Adrenal gland (tissue), 12 donors: Measurements from ENCODE around the gene MAD1L1. TPM values are rescaled to one million over a fixed set of nuclear protein-coding genes. Genes with fewer than 3 reads are reported as not detected.

Experiments
- DNase-seq, 7 donors: peaks; one replicate each; pipeline ENCODE4 v3.0.0-alpha.2; 2019 to 2020
- H3K27ac ChIP-seq, 5 donors: fragments of 200-600 bp; sonication (generic) in 4 of 5; 1 replicate in 3 of 5; 2 replicates in 2 of 5; pipeline versions ENCODE4 v1.5.1 to v1.8.0; 2016 to 2020; ENCODE audit warnings: mild to moderate bottlenecking in 1 of 5
- H3K27me3 ChIP-seq: fragments of 200-600 bp; 2 replicates; pipeline ENCODE4 v1.8.0; 2021
- H3K36me3 ChIP-seq, 2 donors: fragments of 200-600 bp; replicated peaks in 1 of 2; 1 replicate in 1 of 2; 2 replicates in 1 of 2; pipeline versions ENCODE4 v1.5.1 to v1.8.0; 2018 to 2022
- H3K4me1 ChIP-seq, 2 donors: fragments of 200-600 bp; replicated peaks in 1 of 2; 1 replicate in 1 of 2; 2 replicates in 1 of 2; pipeline versions ENCODE4 v1.5.1 to v1.8.0; 2018 to 2021
- H3K4me3 ChIP-seq, 4 donors: fragments of 200-600 bp; sonication (generic) in 3 of 4; one replicate each; pipeline ENCODE4 v1.5.1; 2016 to 2018
- H3K9me3 ChIP-seq, 3 donors: fragments of 200-600 bp; sonication (generic) in 1 of 3; replicated peaks in 1 of 3; 1 replicate in 2 of 3; 2 replicates in 1 of 3; pipeline versions ENCODE4 v1.5.1 to v1.8.0; 2016 to 2021
- POLR2A ChIP-seq, 2 donors: fragments of 450-650 bp; IDR thresholded peaks; one replicate each; pipeline ENCODE4 v1.6.1; 2017; ENCODE audit warnings: antibody characterized with exemption in 2 of 2, mild to moderate bottlenecking in 2 of 2, moderate library complexity in 1 of 2
- WGBS, 4 donors: extraction: QIAGEN DNeasy Blood & Tissue Kit in 2 of 4; methylation state at CpG; one replicate each; pipeline versions ENCODE4 v1.1.5 to v1.1.7; 2013 to 2017; 5-methylcytosine and 5-hydroxymethylcytosine counted together
- intact Hi-C, 2 donors: fragments of 100-400 bp; cut with DNase I; formaldehyde crosslinking; loops; one replicate each; pipeline versions ENCODE4 v1.14.1 to v1.15.0; 2022 to 2023
- polyA plus RNA-seq, 3 donors: library from polyadenylated mRNA; stranded (reverse); fragments of 200-250 nt in 2 of 3; fragments of 350-450 nt in 1 of 3; fragmentation: Illumina TruSeq in 1 of 3; extraction: RNeasy Lipid Tissue Mini Kit (QIAGEN cat#74804) in 1 of 3; gene quantifications; one replicate each; pipeline ENCODE4 v1.2.3, GENCODE V29; 2013 to 2014
- total RNA-seq, 9 donors: library from RNA; depleted of rRNA in 4 of 9; stranded (reverse); fragments of >200 nt in 4 of 9; fragments of 120-200 nt in 1 of 9; fragmentation: NEBNext Ultra II Directional in 1 of 9; extraction: Animal tissue kit (Norgen Biotek cat#: 25700) in 1 of 9; gene quantifications; one replicate each; pipeline versions ENCODE4 v1.1.0 to v1.2.4, GENCODE V29; 2013 to 2023
- TF ChIP-seq, protein P1 (sequence below), 6 experiments: fragments of 450-650 bp in 4 of 6; fragments of 200-600 bp in 2 of 6; sonication (generic) in 1 of 6; IDR thresholded peaks; 1 replicate in 5 of 6; 2 replicates in 1 of 6; pipeline versions ENCODE4 v1.5.1 to v1.8.0; 2016 to 2021; ENCODE audit warnings: antibody characterized with exemption in 6 of 6, mild to moderate bottlenecking in 2 of 6, moderate library complexity in 1 of 6
- donor health status: healthy with polysubstance abuse.
- donor health status: Bipolar disorder and iron deficiency.
- donor health status: DM: yes; HTN: yes; CAD: no.
- donor health status: DM: no; HTN: no; CAD: no.
- donor health status: DM: no; HTN: no; CAD: no.
- donor health status: DM: yes; HTN: yes; CAD: no.

Gene MAD1L1
- total and polyA plus RNA-seq, 12 donors: 6.7 to 87.7 (median 28.9) TPM

DNA sequence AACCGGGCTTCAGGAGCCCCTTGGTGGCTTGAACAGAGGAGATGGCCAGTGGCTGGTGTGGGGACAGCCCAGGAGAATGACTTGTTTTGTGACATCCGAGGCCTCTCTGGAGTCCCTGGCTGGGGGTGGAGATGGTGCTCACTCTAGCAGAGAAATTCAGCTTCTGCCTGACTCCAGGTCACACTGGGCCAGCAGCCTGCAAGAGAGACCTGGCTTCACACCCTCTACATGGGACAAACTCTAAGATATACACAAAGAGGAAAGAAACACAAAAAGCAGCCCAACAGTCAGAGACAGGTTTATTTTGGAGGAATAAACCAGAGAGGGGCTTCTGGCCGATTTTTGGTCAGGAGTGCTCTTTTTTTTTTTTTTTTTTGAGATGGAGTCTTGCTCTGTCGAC, 429.8 kb downstream of the MAD1L1 start:
- no peak overlapping the region for H3K27ac ChIP-seq
- no peaks in the 10 kb centered on the region for H3K27me3 ChIP-seq
- intact Hi-C loops: no loop called here
- H3K4me3 ChIP-seq: no peak overlapping the region
- WGBS, 4 donors: 53 to 77% (median 69%) methylated on average over 4 of the region's 4 CpGs
- peak in 1 of 7 donors; percentile 15 for DNase-seq
- no peaks in the 10 kb centered on the region for H3K4me1 ChIP-seq
- no peaks in the 10 kb centered on the region for H3K36me3 ChIP-seq
- no peaks in the 10 kb centered on the region for H3K9me3 ChIP-seq
- no peak for TF ChIP-seq POLR2A (IDR thresholded peaks at IDR 0.05)
- TF ChIP-seq, protein P1, sequence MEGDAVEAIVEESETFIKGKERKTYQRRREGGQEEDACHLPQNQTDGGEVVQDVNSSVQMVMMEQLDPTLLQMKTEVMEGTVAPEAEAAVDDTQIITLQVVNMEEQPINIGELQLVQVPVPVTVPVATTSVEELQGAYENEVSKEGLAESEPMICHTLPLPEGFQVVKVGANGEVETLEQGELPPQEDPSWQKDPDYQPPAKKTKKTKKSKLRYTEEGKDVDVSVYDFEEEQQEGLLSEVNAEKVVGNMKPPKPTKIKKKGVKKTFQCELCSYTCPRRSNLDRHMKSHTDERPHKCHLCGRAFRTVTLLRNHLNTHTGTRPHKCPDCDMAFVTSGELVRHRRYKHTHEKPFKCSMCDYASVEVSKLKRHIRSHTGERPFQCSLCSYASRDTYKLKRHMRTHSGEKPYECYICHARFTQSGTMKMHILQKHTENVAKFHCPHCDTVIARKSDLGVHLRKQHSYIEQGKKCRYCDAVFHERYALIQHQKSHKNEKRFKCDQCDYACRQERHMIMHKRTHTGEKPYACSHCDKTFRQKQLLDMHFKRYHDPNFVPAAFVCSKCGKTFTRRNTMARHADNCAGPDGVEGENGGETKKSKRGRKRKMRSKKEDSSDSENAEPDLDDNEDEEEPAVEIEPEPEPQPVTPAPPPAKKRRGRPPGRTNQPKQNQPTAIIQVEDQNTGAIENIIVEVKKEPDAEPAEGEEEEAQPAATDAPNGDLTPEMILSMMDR (IDR thresholded peaks at IDR 0.05): no peak

DNA sequence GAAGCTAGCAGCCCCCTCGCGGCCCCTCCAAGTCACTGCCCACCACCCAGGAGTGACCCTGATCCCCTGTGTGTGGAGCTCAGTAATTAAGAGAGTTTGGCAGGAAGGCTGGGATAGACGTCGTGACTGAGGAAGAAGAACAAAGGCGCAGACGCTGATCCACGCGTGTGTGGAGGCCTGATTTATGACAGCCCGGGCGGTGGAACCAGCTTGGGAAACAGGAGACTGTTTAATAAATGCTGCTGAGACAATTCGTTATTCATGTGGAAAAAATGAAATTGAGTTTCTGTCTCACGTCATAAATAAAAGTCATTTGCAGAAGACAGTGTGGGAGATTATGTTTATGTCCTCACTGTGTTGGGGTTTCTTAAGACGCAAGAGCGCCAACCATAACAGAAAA, 431.8 kb downstream of the MAD1L1 start:
- Histone ChIP-seq H3K4me1 (no peaks in the 10 kb centered on the region), H3K27ac (no peak overlapping the region), H3K9me3 (no peaks in the 10 kb centered on the region), H3K27me3 (no peaks in the 10 kb centered on the region), H3K36me3 (no peaks in the 10 kb centered on the region), H3K4me3 (no peak overlapping the region)
- DNase-seq: peak in 2 of 7 donors; percentile 10 to 19
- WGBS, 4 donors: 28 to 31% (median 29%) methylated on average over 14 of the region's 14 CpGs
- TF ChIP-seq, protein P1 (IDR thresholded peaks at IDR 0.05): no peak
- no peak for TF ChIP-seq POLR2A (IDR thresholded peaks at IDR 0.05)
- intact Hi-C loops: no loop called here

DNA sequence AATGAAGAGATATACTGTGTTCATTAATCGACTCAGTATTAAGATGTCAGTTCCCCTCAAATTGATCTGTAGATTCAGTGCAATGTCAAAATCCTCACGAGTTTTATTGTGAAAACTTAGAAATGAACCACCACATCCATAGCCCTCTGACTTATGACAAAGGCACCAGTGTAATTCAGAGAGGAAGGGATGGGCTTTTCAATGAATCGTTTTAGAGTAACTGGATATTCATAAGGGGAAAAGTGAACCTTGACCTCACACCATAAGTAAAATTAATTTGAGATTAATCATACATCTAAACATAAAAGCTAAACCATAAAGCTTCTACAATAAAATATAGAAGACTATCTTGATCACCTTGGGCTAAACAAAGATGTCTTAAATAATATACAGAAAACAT, 434.6 kb downstream of the MAD1L1 start:
- DNase-seq: no peak
- Histone ChIP-seq H3K4me1 (no peaks in the 10 kb centered on the region), H3K9me3 (peaks cover 0 to 11% (median 10%) of the 10 kb centered on the region in 3 donors), H3K36me3 (no peaks in the 10 kb centered on the region), H3K27me3 (no peaks in the 10 kb centered on the region), H3K4me3 (no peak overlapping the region), H3K27ac (no peak overlapping the region)
- WGBS, 4 donors: 66 to 71% (median 67%) methylated on average over 3 of the region's 3 CpGs
- no peak for TF ChIP-seq POLR2A (IDR thresholded peaks at IDR 0.05)
- TF ChIP-seq, protein P1 (IDR thresholded peaks at IDR 0.05): no peak
- intact Hi-C loops: no loop called here

DNA sequence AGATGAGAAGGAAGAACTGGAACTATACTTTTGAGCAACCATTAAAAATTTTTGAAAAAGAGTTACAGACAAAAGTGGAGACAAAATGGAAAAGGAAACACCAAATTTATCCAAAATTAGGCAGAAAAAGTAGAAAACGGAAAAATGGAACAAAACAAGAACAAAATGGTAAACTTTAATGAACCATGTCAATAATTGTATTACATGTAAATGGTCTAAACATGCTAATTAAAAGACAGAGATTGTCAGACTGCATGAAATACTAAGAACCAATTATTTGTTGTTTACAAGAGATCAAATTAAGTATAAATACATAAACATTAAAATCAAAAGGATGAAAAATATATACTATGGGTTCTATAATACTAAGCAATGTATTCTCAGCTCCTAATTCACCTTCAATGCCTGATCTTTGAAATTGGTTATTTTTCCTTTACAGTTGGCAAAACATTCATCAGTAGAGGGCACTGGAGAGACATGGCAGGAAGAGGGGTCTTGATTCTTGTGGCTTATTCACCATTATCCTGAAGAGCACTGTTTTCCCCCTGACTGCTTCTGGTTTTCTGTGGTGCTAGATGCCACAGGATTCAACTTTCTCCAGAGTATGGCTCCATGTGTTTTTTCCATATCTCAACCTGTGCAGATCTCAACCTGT, 437.7 kb downstream of the MAD1L1 start:
- no peak for DNase-seq
- intact Hi-C loops: no loop called here
- Histone ChIP-seq H3K27me3 (no peaks in the 10 kb centered on the region), H3K9me3 (peaks cover 0 to 11% (median 10%) of the 10 kb centered on the region in 3 donors), H3K36me3 (no peaks in the 10 kb centered on the region), H3K4me1 (no peaks in the 10 kb centered on the region), H3K4me3 (no peak overlapping the region), H3K27ac (no peak overlapping the region)
- 14 to 19% (median 16%) methylated on average over 1 of the region's 1 CpG for WGBS, 4 donors
- TF ChIP-seq, protein P1 (IDR thresholded peaks at IDR 0.05): no peak
- TF ChIP-seq POLR2A (IDR thresholded peaks at IDR 0.05): no peak
